B cell (primary cell): ENCODE data around the gene CLIP2. TPM values are rescaled to one million over a fixed set of nuclear protein-coding genes. Genes with fewer than 3 reads are reported as not detected.

Experiments
- ATAC-seq: fragments of 200-7000 bp; cut with Tn5 transposase; one replicate; pipeline ENCODE4 v1.10.0; 2021; ENCODE audit warnings: low read depth, mild to moderate bottlenecking, moderate number of reproducible peaks, moderate library complexity
- CTCF ChIA-PET: fragments of 350-600 bp; sonication (Branson Sonifier 250); formaldehyde crosslinking; loops from one replicate; lab custom pipeline; 2021; ENCODE audit warnings: antibody characterized with exemption, inconsistent platforms; lab: Charles Lee
- POLR2A ChIA-PET: fragments of 350-600 bp; sonication (Branson Sonifier 250); formaldehyde crosslinking; loops from one replicate; lab custom pipeline; 2021; ENCODE audit warnings: antibody characterized with exemption; lab: Charles Lee
- DNase-seq: peaks from one replicate; pipeline ENCODE4 v3.0.0; 2013
- H2AFZ ChIP-seq: 2 replicates; pipeline ENCODE4 v1.6.1; 2012; ENCODE audit warnings: mild to moderate bottlenecking, low read depth, low read length; ENCODE audit not compliant: insufficient read depth, poor library complexity, severe bottlenecking
- H3K27ac ChIP-seq, 2 donors: 1 replicate in 1 of 2; 2 replicates in 1 of 2; pipeline ENCODE4 v1.5.1; 2012 to 2013; ENCODE audit warnings: low read length in 2 of 2, mild to moderate bottlenecking in 2 of 2, moderate library complexity in 1 of 2
- H3K27me3 ChIP-seq, 4 experiments: fragments of 200-600 bp in 1 of 4; sonication (generic) in 1 of 4; replicated peaks in 1 of 4; 1 replicate in 2 of 4; 2 replicates in 2 of 4; pipeline versions ENCODE4 v1.6.1 to v1.7.0; 2013 to 2016; ENCODE audit warnings: low read length in 3 of 4, mild to moderate bottlenecking in 2 of 4, mixed read lengths in 1 of 4, moderate library complexity in 1 of 4; ENCODE audit not compliant: insufficient read depth in 4 of 4, control insufficient read depth in 3 of 4; ENCODE audit errors: control extremely low read depth in 1 of 4
- H3K36me3 ChIP-seq, 2 experiments: replicated peaks in 1 of 2; 1 replicate in 1 of 2; 2 replicates in 1 of 2; pipeline versions ENCODE4 v1.6.1 to v1.7.1; 2013; ENCODE audit warnings: low read length in 1 of 2; ENCODE audit not compliant: insufficient read depth in 2 of 2, control insufficient read depth in 1 of 2; ENCODE audit errors: control extremely low read depth in 1 of 2, extremely low read depth in 1 of 2
- H3K4me1 ChIP-seq, 2 donors: fragments of 200-600 bp in 1 of 2; sonication (generic) in 1 of 2; 1 replicate in 1 of 2; 2 replicates in 1 of 2; pipeline versions ENCODE4 v1.5.1 to v1.6.1; 2013 to 2017; ENCODE audit warnings: low read length in 2 of 2; ENCODE audit not compliant: control insufficient read depth in 2 of 2, insufficient read depth in 2 of 2
- H3K4me2 ChIP-seq: replicated peaks from 2 replicates; pipeline ENCODE3; 2012; ENCODE audit warnings: mild to moderate bottlenecking, low read depth, low read length; ENCODE audit not compliant: poor library complexity, severe bottlenecking
- H3K4me3 ChIP-seq, 5 experiments: fragments of 200-600 bp in 1 of 5; sonication (generic) in 1 of 5; 1 replicate in 3 of 5; 2 replicates in 2 of 5; pipeline versions ENCODE4 v1.5.1 to v1.7.0; 2011 to 2016; ENCODE audit warnings: low read length in 4 of 5, mild to moderate bottlenecking in 4 of 5, low read depth in 2 of 5, control low read depth in 1 of 5, moderate library complexity in 1 of 5; ENCODE audit not compliant: insufficient read depth in 1 of 5; ENCODE audit errors: control extremely low read depth in 1 of 5, extremely low read depth in 1 of 5
- H3K79me2 ChIP-seq: fragments of 200-600 bp; sonication (generic); one replicate; pipeline ENCODE4 v1.6.0; 2016; ENCODE audit warnings: low read length; ENCODE audit not compliant: control insufficient read depth, insufficient read depth
- H3K9ac ChIP-seq: fragments of 200-600 bp; sonication (generic); 2 replicates; pipeline ENCODE4 v1.6.1; 2017; ENCODE audit warnings: mild to moderate bottlenecking, low read length, moderate library complexity
- H3K9me3 ChIP-seq, 3 donors: one replicate each; pipeline versions ENCODE4 v1.6.1 to v1.7.1; 2013; ENCODE audit warnings: low read length in 2 of 3; ENCODE audit not compliant: control insufficient read depth in 2 of 3, insufficient read depth in 1 of 3; ENCODE audit errors: control extremely low read depth in 1 of 3
- H4K20me1 ChIP-seq: 2 replicates; pipeline ENCODE4 v1.6.0; 2012; ENCODE audit warnings: mild to moderate bottlenecking, low read length; ENCODE audit not compliant: insufficient read depth, control insufficient read depth, poor library complexity, severe bottlenecking
- H3K27ac Mint-ChIP-seq: one replicate; pipeline ENCODE4 v1.8.0; 2021; ENCODE audit warnings: mixed read lengths
- H3K27me3 Mint-ChIP-seq: one replicate; pipeline ENCODE4 v1.8.0; 2021; ENCODE audit warnings: mixed read lengths
- H3K4me1 Mint-ChIP-seq: one replicate; pipeline ENCODE4 v1.8.0; 2021; ENCODE audit warnings: mixed read lengths
- H3K4me3 Mint-ChIP-seq: one replicate; pipeline ENCODE4 v1.8.0; 2021; ENCODE audit warnings: mixed read lengths
- H3K9me3 Mint-ChIP-seq: one replicate; pipeline ENCODE4 v1.8.0; 2022; ENCODE audit warnings: mixed read lengths; ENCODE audit not compliant: insufficient read depth
- EZH2 ChIP-seq: IDR thresholded peaks from 2 replicates; pipeline ENCODE4 v1.6.1; 2012; ENCODE audit warnings: borderline replicate concordance, low read depth, mild to moderate bottlenecking, moderate library complexity, low read length; ENCODE audit not compliant: insufficient read depth, poor library complexity, severe bottlenecking
- WGBS: methylation state at CpG from one replicate; pipeline ENCODE4 v1.1.5; 2013; ENCODE audit warnings: missing lambda C conversion rate; ENCODE audit not compliant: insufficient coverage; 5-methylcytosine and 5-hydroxymethylcytosine counted together
- intact Hi-C: fragments of 100-400 bp; cut with micrococcal nuclease; formaldehyde crosslinking; loops from one replicate; pipeline ENCODE4 v1.10.0; 2022
- polyA plus RNA-seq: library from polyadenylated mRNA; depleted of rRNA; stranded (reverse); fragments of >200 nt; gene quantifications from 2 replicates; pipeline ENCODE4 v1.2.3, GENCODE V29; 2012
- total RNA-seq, 2 donors: library from RNA; stranded (reverse); fragments of 120-200 nt in 1 of 2; gene quantifications; 1 replicate in 1 of 2; 2 replicates in 1 of 2; pipeline versions ENCODE4 v1.2.3 to v1.2.4, GENCODE V29; 2013 to 2022
- TF ChIP-seq, protein P1 (sequence below): fragments of 200-600 bp; IDR thresholded peaks from one replicate; pipeline ENCODE4 v1.8.0; 2022; ENCODE audit warnings: antibody characterized with exemption, mild to moderate bottlenecking

CLIP2 gene
- total and polyA plus RNA-seq, 2 donors (not counting 1 experiment from before 2014, with no cell fraction given): 5.7 to 47.9 TPM

DNA sequence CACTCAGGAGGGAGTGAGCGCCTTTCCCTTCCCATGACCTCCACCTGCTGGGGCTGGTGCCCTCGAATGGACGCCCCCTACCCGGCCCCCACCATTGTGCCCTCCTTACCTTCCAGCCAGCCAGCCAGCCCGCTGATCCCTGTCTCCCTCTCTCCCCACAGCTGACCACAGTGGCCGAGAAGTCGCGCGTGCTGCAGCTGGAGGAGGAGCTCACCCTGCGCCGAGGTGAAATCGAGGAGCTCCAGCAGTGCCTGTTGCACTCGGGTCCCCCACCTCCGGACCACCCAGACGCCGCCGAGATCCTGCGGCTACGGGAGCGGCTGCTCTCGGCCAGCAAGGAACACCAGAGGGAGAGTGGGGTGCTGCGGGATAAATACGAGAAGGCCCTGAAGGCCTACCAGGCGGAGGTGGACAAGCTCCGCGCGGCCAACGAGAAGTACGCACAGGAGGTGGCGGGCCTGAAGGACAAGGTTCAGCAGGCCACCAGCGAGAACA, 86.6 kb downstream of the CLIP2 start:
- H3K4me3 Mint-ChIP-seq: no peak overlapping the region
- CTCF ChIA-PET: no interaction called here
- WGBS: 99% methylated on average over 31 of the region's 31 CpGs

DNA sequence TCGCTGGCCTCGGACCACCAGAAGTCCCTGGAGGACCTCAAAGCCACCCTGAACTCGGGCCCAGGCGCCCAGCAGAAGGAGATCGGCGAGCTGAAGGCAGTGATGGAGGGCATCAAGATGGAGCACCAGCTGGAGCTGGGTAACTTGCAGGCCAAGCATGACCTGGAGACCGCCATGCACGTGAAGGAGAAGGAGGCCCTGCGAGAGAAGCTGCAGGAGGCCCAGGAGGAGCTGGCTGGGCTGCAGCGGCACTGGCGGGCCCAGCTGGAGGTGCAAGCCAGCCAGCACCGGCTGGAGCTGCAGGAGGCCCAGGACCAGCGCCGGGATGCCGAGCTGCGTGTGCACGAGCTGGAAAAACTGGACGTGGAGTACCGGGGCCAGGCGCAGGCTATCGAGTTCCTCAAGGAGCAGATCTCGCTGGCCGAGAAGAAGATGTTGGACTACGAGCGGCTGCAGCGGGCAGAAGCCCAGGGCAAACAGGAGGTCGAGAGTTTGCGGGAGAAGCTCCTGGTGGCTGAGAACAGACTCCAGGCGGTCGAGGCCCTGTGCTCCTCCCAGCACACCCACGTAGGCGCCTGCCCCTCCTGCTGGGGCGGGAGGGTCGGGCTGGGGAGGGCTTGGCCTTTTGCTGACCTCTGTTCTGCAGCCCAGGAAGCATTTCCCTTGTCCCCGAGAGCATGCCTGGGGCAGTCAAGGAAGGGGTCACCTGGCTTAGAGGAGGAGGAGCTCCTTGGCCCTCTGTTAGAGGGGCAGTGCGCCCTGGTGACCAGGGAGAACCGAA, 87.2 kb downstream of the CLIP2 start:
- DNase-seq (no peak), ATAC-seq (no peak)
- intact Hi-C loops: no loop called here
- peaks cover 0 to 5% of the 10 kb centered on the region in 2 donors for H3K4me1 ChIP-seq
- POLR2A ChIA-PET: no interaction called here
- H3K27ac ChIP-seq: no peak overlapping the region
- no peak overlapping the region for H2AFZ ChIP-seq
- H3K4me2 ChIP-seq: no peak overlapping the region
- H3K36me3 ChIP-seq: peaks cover 0 to 6% of the 10 kb centered on the region in 2 experiments
- no peak for TF ChIP-seq EZH2
- TF ChIP-seq, protein P1, sequence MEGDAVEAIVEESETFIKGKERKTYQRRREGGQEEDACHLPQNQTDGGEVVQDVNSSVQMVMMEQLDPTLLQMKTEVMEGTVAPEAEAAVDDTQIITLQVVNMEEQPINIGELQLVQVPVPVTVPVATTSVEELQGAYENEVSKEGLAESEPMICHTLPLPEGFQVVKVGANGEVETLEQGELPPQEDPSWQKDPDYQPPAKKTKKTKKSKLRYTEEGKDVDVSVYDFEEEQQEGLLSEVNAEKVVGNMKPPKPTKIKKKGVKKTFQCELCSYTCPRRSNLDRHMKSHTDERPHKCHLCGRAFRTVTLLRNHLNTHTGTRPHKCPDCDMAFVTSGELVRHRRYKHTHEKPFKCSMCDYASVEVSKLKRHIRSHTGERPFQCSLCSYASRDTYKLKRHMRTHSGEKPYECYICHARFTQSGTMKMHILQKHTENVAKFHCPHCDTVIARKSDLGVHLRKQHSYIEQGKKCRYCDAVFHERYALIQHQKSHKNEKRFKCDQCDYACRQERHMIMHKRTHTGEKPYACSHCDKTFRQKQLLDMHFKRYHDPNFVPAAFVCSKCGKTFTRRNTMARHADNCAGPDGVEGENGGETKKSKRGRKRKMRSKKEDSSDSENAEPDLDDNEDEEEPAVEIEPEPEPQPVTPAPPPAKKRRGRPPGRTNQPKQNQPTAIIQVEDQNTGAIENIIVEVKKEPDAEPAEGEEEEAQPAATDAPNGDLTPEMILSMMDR: no peak
- H3K9ac ChIP-seq: no peak overlapping the region
- H3K9me3 ChIP-seq: no peaks in the 10 kb centered on the region
- Mint-ChIP-seq H3K27me3 (no peaks in the 10 kb centered on the region), H3K27ac (no peak overlapping the region), H3K4me1 (peaks cover 5% of the 10 kb centered on the region), H3K4me3 (no peak overlapping the region), H3K9me3 (no peaks in the 10 kb centered on the region)
- WGBS: 96% methylated on average over 34 of the region's 37 CpGs
- no peaks in the 10 kb centered on the region for H3K79me2 ChIP-seq
- CTCF ChIA-PET: interaction anchor here (0.6 to 2.0 kb wide), 2 partner anchors 24 to 172 kb away, joined by 3 to 7 read pairs; no protein-coding TSS in a partner anchor
- no peaks in the 10 kb centered on the region for H3K27me3 ChIP-seq
- no peaks in the 10 kb centered on the region for H4K20me1 ChIP-seq
- no peak overlapping the region for H3K4me3 ChIP-seq

More for the DNA sequence above, 86.6 kb downstream of the CLIP2 start:
- Histone ChIP-seq H3K27me3 (no peaks in the 10 kb centered on the region), H2AFZ (no peak overlapping the region), H4K20me1 (no peaks in the 10 kb centered on the region), H3K36me3 (peaks cover 0 to 6% of the 10 kb centered on the region in 2 experiments), H3K4me2 (no peak overlapping the region), H3K4me1 (peaks cover 1 to 11% of the 10 kb centered on the region in 2 donors), H3K79me2 (no peaks in the 10 kb centered on the region), H3K9me3 (no peaks in the 10 kb centered on the region), H3K27ac (no peak overlapping the region), H3K4me3 (no peak overlapping the region), H3K9ac (no peak overlapping the region)
- TF ChIP-seq, protein P1: no peak
- TF ChIP-seq EZH2: no peak
- ATAC-seq (no peak), DNase-seq (no peak)
- no peaks in the 10 kb centered on the region for H3K27me3 Mint-ChIP-seq
- no peaks in the 10 kb centered on the region for H3K9me3 Mint-ChIP-seq
- intact Hi-C loops: no loop called here
- H3K27ac Mint-ChIP-seq: no peak overlapping the region
- peaks cover 9% of the 10 kb centered on the region for H3K4me1 Mint-ChIP-seq
- POLR2A ChIA-PET: no interaction called here
